ENCODE results near the gene CDC42EP3. TPM values are rescaled to one million over a fixed set of nuclear protein-coding genes. Genes with fewer than 3 reads are reported as not detected.

The CDC42EP3 gene
- total RNA-seq, 1 donor, result 136 TPM

GRCh38 chr2:37672104-37672869 is 845 bp upstream of the CDC42EP3 start:
- peak overlapping the region; percentile 58 for H2AFZ ChIP-seq (ENCODE audit: low read length)
- H3K27me3 ChIP-seq (ENCODE audit: insufficient read depth, low read length), result no peaks in the 10 kb centered on the region
- H3K4me3 ChIP-seq (ENCODE audit: insufficient read depth, low read length), result peak overlapping the region; percentile 93
- no peak for TF ChIP-seq CTCF (IDR thresholded peaks at IDR 0.05; ENCODE audit: extremely low read depth, low read depth, low read length)
- H3K9me3 ChIP-seq (ENCODE audit: low read depth, low read length), result no peaks in the 10 kb centered on the region
- peaks cover 33% of the 10 kb centered on the region for H4K20me1 ChIP-seq (ENCODE audit: insufficient read depth, low read length)
- DNase-seq (ENCODE audit: insufficient read length, low spot score, missing footprints), result peak; percentile 99
- peaks cover 41% of the 10 kb centered on the region for H3K79me2 ChIP-seq (ENCODE audit: insufficient read depth, low read length)
- peak overlapping the region; percentile 67 for H3K27ac ChIP-seq (ENCODE audit: low read depth, low read length)
- H3K4me1 ChIP-seq (ENCODE audit: insufficient read depth, low read length), result peaks cover 25% of the 10 kb centered on the region
- H3K4me2 ChIP-seq (ENCODE audit: insufficient read depth, low read length), result peak overlapping the region; percentile 76
- peaks cover 27% of the 10 kb centered on the region for H3K36me3 ChIP-seq (ENCODE audit: insufficient read depth, low read length)

- H3K27me3 ChIP-seq (ENCODE audit: insufficient read depth, low read length), result no peaks in the 10 kb centered on the region
- no peak for DNase-seq (ENCODE audit: insufficient read length, low spot score, missing footprints)
- peaks cover 30% of the 10 kb centered on the region for H3K4me1 ChIP-seq (ENCODE audit: insufficient read depth, low read length)
- H3K4me3 ChIP-seq (ENCODE audit: insufficient read depth, low read length), result peak overlapping the region; percentile 93
- H3K79me2 ChIP-seq (ENCODE audit: insufficient read depth, low read length), result peaks cover 47% of the 10 kb centered on the region
- no peaks in the 10 kb centered on the region for H3K9me3 ChIP-seq (ENCODE audit: low read depth, low read length)
- H2AFZ ChIP-seq (ENCODE audit: low read length), result peak overlapping the region; percentile 51
- no peak for TF ChIP-seq CTCF (IDR thresholded peaks at IDR 0.05; ENCODE audit: extremely low read depth, low read depth, low read length)
- peak overlapping the region; percentile 67 for H3K27ac ChIP-seq (ENCODE audit: low read depth, low read length)
- H3K4me2 ChIP-seq (ENCODE audit: insufficient read depth, low read length), result peak overlapping the region; percentile 76
- H4K20me1 ChIP-seq (ENCODE audit: insufficient read depth, low read length), result peaks cover 38% of the 10 kb centered on the region
- H3K36me3 ChIP-seq (ENCODE audit: insufficient read depth, low read length), result peaks cover 32% of the 10 kb centered on the region
Observed at GRCh38 chr2:37671816-37672103, 318 bp upstream of the CDC42EP3 start.

GRCh38 chr2:37670378-37671008 is 949 bp downstream of the CDC42EP3 start:
- peak; percentile 91 for DNase-seq (ENCODE audit: insufficient read length, low spot score, missing footprints)
- H4K20me1 ChIP-seq (ENCODE audit: insufficient read depth, low read length), result peaks cover 51% of the 10 kb centered on the region
- peak overlapping the region; percentile 93 for H3K4me2 ChIP-seq (ENCODE audit: insufficient read depth, low read length)

More at GRCh38 chr2:37670378-37671008, 949 bp downstream of the CDC42EP3 start:
- H3K27ac ChIP-seq (ENCODE audit: low read depth, low read length), result peak overlapping the region; percentile 85
- H3K4me1 ChIP-seq (ENCODE audit: insufficient read depth, low read length), result peaks cover 40% of the 10 kb centered on the region
- no peaks in the 10 kb centered on the region for H3K27me3 ChIP-seq (ENCODE audit: insufficient read depth, low read length)
- peak overlapping the region; percentile 93 for H3K4me3 ChIP-seq (ENCODE audit: insufficient read depth, low read length)
- no peak overlapping the region for H2AFZ ChIP-seq (ENCODE audit: low read length)
- H3K79me2 ChIP-seq (ENCODE audit: insufficient read depth, low read length), result peaks cover 59% of the 10 kb centered on the region
- H3K36me3 ChIP-seq (ENCODE audit: insufficient read depth, low read length), result peaks cover 44% of the 10 kb centered on the region
- H3K9me3 ChIP-seq (ENCODE audit: low read depth, low read length), result no peaks in the 10 kb centered on the region
- no peak for TF ChIP-seq CTCF (IDR thresholded peaks at IDR 0.05; ENCODE audit: extremely low read depth, low read depth, low read length)

All from osteoblast (primary cell).